ENCODE measurements around the gene NMNAT2.

NMNAT2 gene

GRCh38 chr1:183226963-183227362, 191.2 kb downstream of the NMNAT2 start:
- TF ChIP-seq Cebpa-rat (IDR thresholded peaks at IDR 0.05) = no peak
- Histone ChIP-seq H3K4me1 (peaks cover 0 to 5% (median 0%) of the 10 kb centered on the region in 10 experiments; a peak in 1 of 20 replicates), H3K9me3 (replicated peaks in 1 of 11) (no peaks in the 10 kb centered on the region), H4K20me1 (no peaks in the 10 kb centered on the region), H3K27me3 (peaks cover 14 to 23% (median 18%) of the 10 kb centered on the region in 11 experiments), H3K4me2 (0 out of 22 replicates have a peak overlapping the region, but pooled peaks of 1 of the 11 experiments have one; percentile 1), H3K27ac (no peak overlapping the region), H3K4me3 (no peak overlapping the region), H3K9ac (no peak overlapping the region), H3K36me3 (no peaks in the 10 kb centered on the region)

DNA sequence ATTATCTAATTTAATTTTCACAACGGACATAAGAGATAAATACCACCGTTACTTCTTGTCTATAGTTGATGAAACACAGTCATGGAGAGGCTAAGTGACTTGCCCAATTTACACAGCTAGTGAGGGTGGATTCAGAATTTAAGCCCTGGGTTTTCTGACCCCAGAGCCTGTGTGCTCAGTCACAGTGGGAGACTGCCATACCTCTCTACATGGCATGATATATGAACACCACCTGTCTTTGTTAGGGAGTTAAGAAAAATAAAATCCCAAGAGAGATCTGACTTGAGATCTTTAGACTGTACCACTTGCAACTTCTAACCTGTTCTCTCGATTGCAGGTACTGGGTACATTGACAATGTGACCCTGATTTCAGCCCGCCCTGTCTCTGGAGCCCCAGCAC, 191.8 kb downstream of the NMNAT2 start:
- H3K9me3 ChIP-seq (replicated peaks in 1 of 11) = no peaks in the 10 kb centered on the region

GRCh38 chr1:183223467-183223866, 194.7 kb downstream of the NMNAT2 start:
- H4K20me1 ChIP-seq = no peaks in the 10 kb centered on the region
- peaks cover 14 to 23% (median 18%) of the 10 kb centered on the region in 11 experiments for H3K27me3 ChIP-seq
- no peak overlapping the region for H3K4me3 ChIP-seq
- no peaks in the 10 kb centered on the region for H3K9me3 ChIP-seq (replicated peaks in 1 of 11)
- H3K4me2 ChIP-seq = no peak overlapping the region
- no peaks in the 10 kb centered on the region for H3K36me3 ChIP-seq
- no peak for TF ChIP-seq Cebpa-rat (IDR thresholded peaks at IDR 0.05)
- H3K4me1 ChIP-seq = peaks cover 7 to 28% (median 13%) of the 10 kb centered on the region in 10 experiments
- H3K9ac ChIP-seq = no peak overlapping the region
- no peak overlapping the region for H3K27ac ChIP-seq

More for the DNA sequence above, 191.8 kb downstream of the NMNAT2 start:
- H3K4me3 ChIP-seq = no peak overlapping the region
- no peak overlapping the region for H3K9ac ChIP-seq
- no peaks in the 10 kb centered on the region for H4K20me1 ChIP-seq
- H3K4me1 ChIP-seq = peaks cover 0 to 5% (median 0%) of the 10 kb centered on the region in 10 experiments; a peak in 1 of 20 replicates
- no peak overlapping the region for H3K27ac ChIP-seq
- H3K27me3 ChIP-seq = peaks cover 14 to 23% (median 18%) of the 10 kb centered on the region in 11 experiments
- no peaks in the 10 kb centered on the region for H3K36me3 ChIP-seq
- TF ChIP-seq Cebpa-rat (IDR thresholded peaks at IDR 0.05) = no peak
- H3K4me2 ChIP-seq = no peak overlapping the region

DNA sequence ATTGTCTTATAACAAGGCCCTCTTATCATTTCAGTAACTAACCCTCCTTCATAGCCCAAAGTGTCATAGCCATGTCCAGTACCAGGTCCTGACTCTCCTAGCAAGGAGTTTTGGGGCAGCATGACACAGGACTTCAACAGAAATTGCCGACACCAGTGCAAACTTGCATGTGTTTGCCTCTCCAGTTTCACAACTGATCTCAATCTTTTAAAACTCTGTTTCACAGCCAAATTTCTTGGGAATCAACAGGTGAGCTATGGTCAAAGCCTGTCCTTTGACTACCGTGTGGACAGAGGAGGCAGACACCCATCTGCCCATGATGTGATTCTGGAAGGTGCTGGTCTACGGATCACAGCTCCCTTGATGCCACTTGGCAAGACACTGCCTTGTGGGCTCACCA, 195.3 kb downstream of the NMNAT2 start:
- Histone ChIP-seq H3K4me2 (no peak overlapping the region), H4K20me1 (no peaks in the 10 kb centered on the region), H3K4me1 (peaks cover 7 to 33% (median 19%) of the 10 kb centered on the region in 10 experiments), H3K9ac (no peak overlapping the region), H3K9me3 (replicated peaks in 1 of 11) (no peaks in the 10 kb centered on the region), H3K27ac (no peak overlapping the region), H3K4me3 (no peak overlapping the region), H3K27me3 (peaks cover 14 to 23% (median 18%) of the 10 kb centered on the region in 11 experiments), H3K36me3 (no peaks in the 10 kb centered on the region)
- no peak for TF ChIP-seq Cebpa-rat (IDR thresholded peaks at IDR 0.05)

GRCh38 chr1:183219616-183220009, 198.6 kb downstream of the NMNAT2 start:
- H3K4me2 ChIP-seq = peak overlapping the region in 8 of 11 experiments; percentile 64 to 81 (median 74); a peak in 10 of 22 replicates

DNA sequence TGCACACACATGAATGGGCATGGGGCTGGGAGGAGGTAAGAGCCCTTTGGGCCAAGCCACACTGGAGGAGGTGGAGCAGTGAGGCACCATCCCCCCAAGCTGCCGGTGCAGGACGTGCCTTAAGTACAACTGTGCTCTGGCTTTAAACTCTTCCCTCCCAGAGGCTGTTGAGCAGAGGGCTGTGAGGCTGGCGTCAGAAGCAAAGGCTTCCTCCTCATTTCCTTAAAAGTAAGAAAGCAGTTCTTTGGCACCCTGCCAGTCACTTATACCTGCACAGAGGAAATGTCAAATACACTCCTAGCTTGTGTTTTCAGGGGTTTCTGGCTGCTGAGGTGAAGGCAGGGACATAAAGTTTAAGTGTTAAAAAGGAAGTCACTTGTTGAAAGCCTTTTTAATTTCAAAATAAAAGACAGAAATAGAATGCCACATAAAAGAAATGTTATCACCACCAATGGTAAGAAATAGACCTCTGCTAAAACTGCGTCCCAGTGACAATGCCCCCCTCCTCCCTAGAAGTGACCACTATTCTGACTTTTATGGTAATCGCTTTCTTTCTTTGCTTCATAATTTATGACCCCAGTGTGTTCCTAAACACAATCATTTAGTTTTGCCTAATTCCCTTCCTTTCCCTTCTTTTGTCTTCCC, 199.1 kb downstream of the NMNAT2 start:
- Histone ChIP-seq H3K27ac (0 out of 22 replicates have a peak overlapping the region, but pooled peaks of 2 of the 11 experiments have one; percentile 1), H3K4me3 (peak overlapping the region in 1 of 10 experiments; percentile 31; a peak in 1 of 20 replicates), H3K9me3 (replicated peaks in 1 of 11) (no peaks in the 10 kb centered on the region), H3K36me3 (no peaks in the 10 kb centered on the region), H3K27me3 (no peaks in the 10 kb centered on the region), H3K9ac (peak overlapping the region in 1 of 11 experiments; percentile 43; a peak in 3 of 22 replicates), H3K4me1 (peaks cover 7 to 34% (median 21%) of the 10 kb centered on the region in 10 experiments), H4K20me1 (no peaks in the 10 kb centered on the region), H3K4me2 (peak overlapping the region; percentile 37 to 81 (median 70); a peak in 21 of 22 replicates)
- no peak for TF ChIP-seq Cebpa-rat (IDR thresholded peaks at IDR 0.05)

More at GRCh38 chr1:183219616-183220009, 198.6 kb downstream of the NMNAT2 start:
- Histone ChIP-seq H3K4me1 (peaks cover 7 to 34% (median 21%) of the 10 kb centered on the region in 10 experiments), H3K9ac (no peak overlapping the region), H3K4me3 (no peak overlapping the region), H3K9me3 (replicated peaks in 1 of 11) (no peaks in the 10 kb centered on the region), H3K27me3 (no peaks in the 10 kb centered on the region), H3K36me3 (no peaks in the 10 kb centered on the region), H3K27ac (no peak overlapping the region), H4K20me1 (no peaks in the 10 kb centered on the region)
- TF ChIP-seq Cebpa-rat (IDR thresholded peaks at IDR 0.05) = no peak

- H3K4me1 ChIP-seq = peaks cover 7 to 34% (median 21%) of the 10 kb centered on the region in 10 experiments
- TF ChIP-seq Cebpa-rat (IDR thresholded peaks at IDR 0.05) = no peak
- no peak overlapping the region for H3K4me3 ChIP-seq
- no peaks in the 10 kb centered on the region for H3K36me3 ChIP-seq
- H3K27me3 ChIP-seq = no peaks in the 10 kb centered on the region
- 0 out of 22 replicates have a peak overlapping the region, but pooled peaks of 2 of the 11 experiments have one; percentile 1 for H3K27ac ChIP-seq
- H4K20me1 ChIP-seq = no peaks in the 10 kb centered on the region
- no peaks in the 10 kb centered on the region for H3K9me3 ChIP-seq (replicated peaks in 1 of 11)
- H3K4me2 ChIP-seq = peak overlapping the region in 10 of 11 experiments; percentile 7 to 81 (median 72); a peak in 19 of 22 replicates
- peak overlapping the region in 1 of 11 experiments; percentile 43; a peak in 3 of 22 replicates for H3K9ac ChIP-seq
These were observed 200.1 kb downstream of the NMNAT2 start for GRCh38 chr1:183218027-183218618.

GRCh38 chr1:183215936-183216335, 202.2 kb downstream of the NMNAT2 start:
- H3K4me2 ChIP-seq = no peak overlapping the region
- no peaks in the 10 kb centered on the region for H3K36me3 ChIP-seq
- H3K27me3 ChIP-seq = no peaks in the 10 kb centered on the region
- no peaks in the 10 kb centered on the region for H4K20me1 ChIP-seq
- TF ChIP-seq Cebpa-rat (IDR thresholded peaks at IDR 0.05) = no peak
- peaks cover 7 to 33% (median 21%) of the 10 kb centered on the region in 10 experiments for H3K4me1 ChIP-seq
- no peaks in the 10 kb centered on the region for H3K9me3 ChIP-seq (replicated peaks in 1 of 11)
- H3K27ac ChIP-seq = no peak overlapping the region
- no peak overlapping the region for H3K4me3 ChIP-seq
- H3K9ac ChIP-seq = no peak overlapping the region

DNA sequence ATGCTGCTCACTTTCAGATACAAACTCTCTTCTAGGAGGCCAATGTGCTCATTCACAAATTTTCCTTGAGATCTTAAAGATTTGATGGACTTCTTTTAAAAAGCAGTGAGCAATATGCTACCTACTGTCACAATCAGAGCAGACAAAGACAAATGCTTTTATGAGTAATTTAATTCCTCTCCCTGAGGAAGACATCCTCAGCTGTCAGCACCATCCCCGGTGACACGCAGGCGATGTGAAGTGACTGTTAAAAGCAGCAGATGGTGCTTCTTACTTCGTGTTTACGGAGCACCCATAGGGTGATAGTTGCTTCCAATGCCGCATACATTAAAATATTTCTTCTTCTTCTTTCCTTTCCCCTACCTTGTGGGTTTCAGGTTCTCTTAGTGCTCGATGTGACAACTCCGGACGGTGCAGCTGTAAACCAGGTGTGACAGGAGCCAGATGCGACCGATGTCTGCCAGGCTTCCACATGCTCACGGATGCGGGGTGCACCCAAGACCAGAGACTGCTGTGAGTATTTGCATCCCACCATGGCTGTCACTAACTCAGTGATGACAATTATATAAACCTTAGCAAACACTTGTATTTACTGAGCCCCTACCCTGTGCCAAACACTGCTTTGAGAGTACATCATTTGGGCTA, 203.0 kb downstream of the NMNAT2 start:
- Histone ChIP-seq H3K27me3 (no peaks in the 10 kb centered on the region), H3K27ac (no peak overlapping the region), H3K4me2 (no peak overlapping the region), H3K4me3 (no peak overlapping the region), H3K9ac (no peak overlapping the region), H4K20me1 (no peaks in the 10 kb centered on the region), H3K9me3 (replicated peaks in 1 of 11) (no peaks in the 10 kb centered on the region), H3K36me3 (no peaks in the 10 kb centered on the region), H3K4me1 (peaks cover 7 to 28% (median 21%) of the 10 kb centered on the region in 10 experiments)
- no peak for TF ChIP-seq Cebpa-rat (IDR thresholded peaks at IDR 0.05)

All from BLaER1 treated with 17β-estradiol and CSF1 and Interleukin-3, amounts not matched to agents 10 nM and 100 nM (cell line).